ENCODE data around the gene VCX2. TPM values are rescaled to one million over a fixed set of nuclear protein-coding genes. Genes with fewer than 3 reads are reported as not detected.
"Not testable (repeated sequence)": the region's sequence is repeated elsewhere in the genome, so short reads cannot be mapped to it uniquely, and the experiment has no call there.

The VCX2 gene
- polyA plus RNA-seq, 10 donors: not detected

DNA sequence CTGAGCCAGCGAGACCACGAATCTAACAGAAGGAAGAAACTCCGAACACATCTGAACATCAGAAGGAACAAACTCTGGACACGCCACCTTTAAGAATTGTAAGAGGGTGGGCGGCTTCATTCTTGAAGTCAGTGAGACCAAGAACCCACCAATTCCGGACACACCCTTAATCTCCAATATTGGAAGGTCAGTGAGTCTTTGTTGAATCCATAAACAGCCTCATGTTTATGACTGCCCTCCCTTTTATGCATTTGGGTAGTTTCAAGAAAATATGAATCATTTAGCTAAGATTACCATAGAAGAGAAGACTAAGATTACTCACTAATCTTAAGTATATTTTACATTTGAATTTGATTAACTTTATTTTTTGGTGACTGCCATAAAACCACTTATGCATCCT is 48.5 kb downstream of the VCX2 start:
- DNase-seq: no peak

DNA sequence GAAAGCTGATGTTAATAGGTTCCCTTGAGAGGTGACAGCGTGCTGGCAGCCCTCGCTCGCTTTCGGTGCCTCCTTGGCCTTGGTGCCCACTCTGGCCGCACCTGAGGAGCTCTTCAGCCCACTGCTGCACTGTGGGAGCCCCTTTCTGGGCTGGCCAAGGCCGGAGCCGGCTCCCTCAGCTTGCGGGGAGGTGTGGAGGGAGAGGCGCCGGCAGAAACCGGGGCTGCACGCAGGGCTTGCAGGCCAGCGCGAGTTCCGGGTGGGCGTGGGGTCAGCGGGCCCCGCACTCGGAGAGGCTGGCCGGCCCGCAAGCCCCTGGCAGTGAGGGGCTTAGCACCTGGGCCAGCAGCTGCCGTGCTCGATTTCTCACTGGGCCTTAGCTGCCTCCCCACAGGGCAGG is 49.7 kb downstream of the VCX2 start:
- DNase-seq: not testable (repeated sequence)

Other genes with a start within 250 kb of the VCX2 start
- gene PNPLA4, start 243.9 kb downstream of the VCX2 start, polyA plus RNA-seq (ENCODE audit: insufficient read length in 10 of 10): 10 to 100 TPM; 13.0 to 16.2 (median 13.7) TPM

All from muscle of back (tissue), 11 donors.